Keratinocyte (primary cell): Measurements from ENCODE around the gene PTGES2. TPM values are rescaled to one million over a fixed set of nuclear protein-coding genes. Genes with fewer than 3 reads are reported as not detected.

Experiments used
- DNase-seq: peaks from one replicate; pipeline ENCODE4 v3.0.0-alpha.2; 2011; ENCODE audit warnings: low read depth, missing footprints, low spot score
- FAIRE-seq: peaks from 2 replicates; lab custom pipeline; 2011; peaks lifted over from hg19 to GRCh38; lab: Jason Lieb, UNC
- H2AFZ ChIP-seq: 2 replicates; pipeline ENCODE4 v1.6.0; 2012; ENCODE audit warnings: low read length, control low read depth, inconsistent platforms; ENCODE audit not compliant: control insufficient read depth
- H3K27ac ChIP-seq: 2 replicates; pipeline ENCODE4 v1.5.1; 2011; ENCODE audit warnings: low read length; ENCODE audit not compliant: control insufficient read depth, insufficient read depth
- H3K27me3 ChIP-seq: 3 replicates; pipeline ENCODE4 v1.6.0; 2011; ENCODE audit warnings: low read length; ENCODE audit not compliant: control insufficient read depth, insufficient read depth; ENCODE audit errors: extremely low read depth
- H3K36me3 ChIP-seq, 2 experiments: 2 replicates in 1 of 2; 3 replicates in 1 of 2; pipeline ENCODE4 v1.5.1; 2011; ENCODE audit warnings: low read length in 2 of 2, mild to moderate bottlenecking in 1 of 2; ENCODE audit not compliant: control insufficient read depth in 2 of 2, insufficient read depth in 2 of 2; ENCODE audit errors: extremely low read depth in 1 of 2
- H3K4me1 ChIP-seq: 3 replicates; pipeline ENCODE4 v1.5.1; 2011; ENCODE audit warnings: low read length; ENCODE audit not compliant: control insufficient read depth, insufficient read depth; ENCODE audit errors: extremely low read depth
- H3K4me2 ChIP-seq: 3 replicates; pipeline ENCODE4 v1.6.0; 2011; ENCODE audit warnings: low read depth, low read length; ENCODE audit not compliant: control insufficient read depth, insufficient read depth; ENCODE audit errors: extremely low read depth
- H3K4me3 ChIP-seq, 3 experiments: fragments of 200-600 bp in 1 of 3; sonication (generic) in 1 of 3; 2 replicates in 2 of 3; 3 replicates in 1 of 3; pipeline ENCODE4 v1.5.1; 2011 to 2016; ENCODE audit warnings: low read length in 3 of 3, mild to moderate bottlenecking in 3 of 3, control low read depth in 2 of 3, inconsistent platforms in 1 of 3, low read depth in 1 of 3, mixed read lengths in 1 of 3, mixed run types in 1 of 3, moderate library complexity in 1 of 3; ENCODE audit not compliant: control insufficient read depth in 2 of 3, insufficient read depth in 2 of 3; ENCODE audit errors: extremely low read depth in 1 of 3
- H3K79me2 ChIP-seq: 2 replicates; pipeline ENCODE4 v1.6.0; 2012; ENCODE audit warnings: low read length; ENCODE audit not compliant: control insufficient read depth, insufficient read depth
- H3K9ac ChIP-seq: 3 replicates; pipeline ENCODE4 v1.6.0; 2011; ENCODE audit warnings: low read length; ENCODE audit not compliant: control insufficient read depth, insufficient read depth; ENCODE audit errors: extremely low read depth
- H3K9me1 ChIP-seq: 3 replicates; pipeline ENCODE4 v1.6.0; 2011; ENCODE audit warnings: low read length; ENCODE audit not compliant: control insufficient read depth, insufficient read depth; ENCODE audit errors: extremely low read depth
- H3K9me3 ChIP-seq: 2 replicates; pipeline ENCODE4 v1.5.1; 2012; ENCODE audit warnings: low read depth, low read length; ENCODE audit not compliant: control insufficient read depth
- H4K20me1 ChIP-seq: 3 replicates; pipeline ENCODE4 v1.6.0; 2011; ENCODE audit warnings: low read length; ENCODE audit not compliant: control insufficient read depth, insufficient read depth; ENCODE audit errors: extremely low read depth
- CTCF ChIP-seq, 3 experiments: IDR thresholded peaks in 1 of 3; conservative IDR thresholded peaks in 1 of 3; optimal IDR thresholded peaks in 1 of 3; 2 replicates in 2 of 3; 3 replicates in 1 of 3; pipeline versions ENCODE3 to v1.5.1; 2011; ENCODE audit warnings: low read length in 3 of 3, mild to moderate bottlenecking in 3 of 3, moderate library complexity in 2 of 3, control low read depth in 1 of 3, inconsistent platforms in 1 of 3; ENCODE audit not compliant: insufficient read depth in 2 of 3; ENCODE audit errors: extremely low read depth in 1 of 3
- EZH2 ChIP-seq: IDR thresholded peaks from one replicate; pipeline ENCODE4 v1.6.1; 2012; ENCODE audit warnings: inconsistent platforms, mild to moderate bottlenecking, low read length, moderate library complexity
- dilution Hi-C: fragments of 300-500 bp; cut with MboI; formaldehyde crosslinking; loops from one replicate; pipeline ENCODE4 v1.7.0; 2020; ENCODE audit warnings: low sequenced_read_pairs; ENCODE audit not compliant: extremely low pct_ligation_motif_present
- polyA plus RNA-seq, 5 experiments: library from polyadenylated mRNA; depleted of rRNA in 3 of 5; stranded (reverse) in 3 of 5; stranded (forward) in 1 of 5; unstranded in 1 of 5; fragments of >200 nt; gene quantifications; 1 replicate in 1 of 5; 2 replicates in 3 of 5; 3 replicates in 1 of 5; pipeline versions ENCODE4 v1.2.1 to v1.2.3, GENCODE V29; 2011 to 2012; ENCODE audit warnings: missing spikeins in 2 of 5, low read depth in 1 of 5, low replicate concordance in 1 of 5

The PTGES2 gene
- polyA plus RNA-seq, 1 donor (not counting 4 experiments of a cell fraction or from before 2014, with no cell fraction given), result 68.7 TPM

GRCh38 chr9:128084746-128085145 lies 42.8 kb downstream of the PTGES2 start:
- no peak overlapping the region for H3K4me3 ChIP-seq
- peaks cover 10% of the 10 kb centered on the region for H3K4me1 ChIP-seq
- H3K4me2 ChIP-seq, result no peak overlapping the region
- TF ChIP-seq CTCF (optimal IDR thresholded peaks at IDR 0.05 in 1 of 3, IDR thresholded peaks at IDR 0.05 in 1 of 3, conservative IDR thresholded peaks at IDR 0.05 in 1 of 3; ENCODE audit: extremely low read depth in 1 of 3, insufficient read depth in 2 of 3, low read length in 3 of 3) (no peak), EZH2 (no peak)
- DNase-seq (no peak), FAIRE-seq (no peak)
- no peak overlapping the region for H3K9ac ChIP-seq
- dilution Hi-C loops, result no loop called here
- no peaks in the 10 kb centered on the region for H3K27me3 ChIP-seq
- H3K36me3 ChIP-seq, result no peaks in the 10 kb centered on the region
- no peak overlapping the region for H2AFZ ChIP-seq
- H4K20me1 ChIP-seq, result no peaks in the 10 kb centered on the region
- H3K27ac ChIP-seq, result no peak overlapping the region
- no peaks in the 10 kb centered on the region for H3K9me1 ChIP-seq
- no peaks in the 10 kb centered on the region for H3K9me3 ChIP-seq
- no peaks in the 10 kb centered on the region for H3K79me2 ChIP-seq

- Histone ChIP-seq H3K79me2 (peaks cover 3% of the 10 kb centered on the region), H3K36me3 (peaks cover 0 to 6% of the 10 kb centered on the region in 2 experiments), H3K4me3 (peak overlapping the region in 1 of 3 experiments; percentile 54), H3K9me1 (no peaks in the 10 kb centered on the region), H3K27me3 (no peaks in the 10 kb centered on the region), H3K9ac (peak overlapping the region; percentile 41), H2AFZ (peak overlapping the region; percentile 5), H3K4me1 (peaks cover 26% of the 10 kb centered on the region), H3K4me2 (peak overlapping the region; percentile 71), H3K27ac (peak overlapping the region; percentile 36), H3K9me3 (no peaks in the 10 kb centered on the region), H4K20me1 (peaks cover 5% of the 10 kb centered on the region)
- FAIRE-seq (peak; percentile 51), DNase-seq (no peak)
- dilution Hi-C loops, result no loop called here
- TF ChIP-seq EZH2 (no peak), CTCF (optimal IDR thresholded peaks at IDR 0.05 in 1 of 3, IDR thresholded peaks at IDR 0.05 in 1 of 3, conservative IDR thresholded peaks at IDR 0.05 in 1 of 3; ENCODE audit: extremely low read depth in 1 of 3, insufficient read depth in 2 of 3, low read length in 3 of 3) (no peak)
Measured at GRCh38 chr9:128082151-128082550, 45.4 kb downstream of the PTGES2 start.
